Medulla oblongata (tissue), 1 donor: ENCODE results near the gene LYVE1.
A peak's percentile ranks its signal among the peaks of the same experiment; 100 is the strongest.

Source experiments
- DNase-seq: peaks from one replicate; pipeline ENCODE4 v3.0.0-alpha.2; 2015; ENCODE audit errors: extremely low spot score

LYVE1 gene

GRCh38 chr11:10561043-10561818 is 7.2 kb downstream of the LYVE1 start:
- no peak for DNase-seq

DNA sequence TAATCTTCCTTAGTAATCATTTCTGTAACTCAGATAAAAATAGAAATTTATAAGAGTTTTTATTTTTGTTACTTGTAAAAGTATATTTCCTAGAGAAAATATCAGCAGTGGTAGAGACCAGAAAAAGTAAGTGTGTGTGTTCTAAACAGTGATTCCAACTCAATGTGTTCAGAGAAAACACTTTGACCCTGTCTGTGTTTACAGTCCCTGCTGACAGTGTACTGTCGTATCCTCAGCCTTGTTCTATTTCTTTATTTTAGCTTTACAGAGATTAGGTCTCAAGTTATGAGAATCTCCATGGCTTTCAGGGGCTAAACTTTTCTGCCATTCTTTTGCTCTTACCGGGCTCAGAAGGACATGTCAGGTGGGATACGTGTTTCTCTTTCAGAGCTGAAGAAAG is 10.2 kb downstream of the LYVE1 start:
- no peak for DNase-seq

GRCh38 chr11:10556590-10556989 is 11.9 kb downstream of the LYVE1 start:
- no peak for DNase-seq

GRCh38 chr11:10551845-10552352 is 16.6 kb downstream of the LYVE1 start:
- DNase-seq = no peak

GRCh38 chr11:10551290-10551592 is 17.2 kb downstream of the LYVE1 start:
- no peak for DNase-seq

- no peak for DNase-seq
Observed at GRCh38 chr11:10550503-10551289, 17.8 kb downstream of the LYVE1 start.

- no peak for DNase-seq
Observed at GRCh38 chr11:10544491-10545465, 23.7 kb downstream of the LYVE1 start.

- no peak for DNase-seq
Observed at GRCh38 chr11:10543782-10544181, 24.7 kb downstream of the LYVE1 start.

- DNase-seq = no peak
Observed at GRCh38 chr11:10542776-10543175, 25.7 kb downstream of the LYVE1 start.

- DNase-seq = no peak
Observed at GRCh38 chr11:10541561-10541930, 26.9 kb downstream of the LYVE1 start.

GRCh38 chr11:10540915-10541560 is 27.4 kb downstream of the LYVE1 start, which contains the start of gene RNF141:
RNF141 (minus strand) TSS chr11:10541187; CDS start chr11:10534158, 7,029 bp downstream.
- peak; percentile 96 for DNase-seq

DNA sequence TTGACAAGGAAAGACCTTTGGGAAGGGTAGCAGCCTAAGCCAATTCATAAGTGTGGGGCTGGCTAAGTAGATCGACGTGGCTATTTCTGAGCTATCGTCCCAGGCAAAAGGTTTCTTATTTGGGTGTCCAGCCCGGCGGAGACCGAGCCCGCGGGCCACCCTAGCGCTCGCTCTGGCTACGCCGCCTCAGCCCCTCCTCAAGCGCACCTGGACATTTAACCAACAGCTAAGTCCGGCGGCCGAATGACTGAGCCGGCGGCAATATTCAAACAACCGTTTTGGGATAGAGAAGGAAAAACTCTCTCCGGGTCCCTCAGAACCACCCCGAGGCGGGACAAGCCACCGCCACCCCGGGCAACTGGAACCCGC is 27.9 kb downstream of the LYVE1 start:
- DNase-seq = peak; percentile 37

DNA sequence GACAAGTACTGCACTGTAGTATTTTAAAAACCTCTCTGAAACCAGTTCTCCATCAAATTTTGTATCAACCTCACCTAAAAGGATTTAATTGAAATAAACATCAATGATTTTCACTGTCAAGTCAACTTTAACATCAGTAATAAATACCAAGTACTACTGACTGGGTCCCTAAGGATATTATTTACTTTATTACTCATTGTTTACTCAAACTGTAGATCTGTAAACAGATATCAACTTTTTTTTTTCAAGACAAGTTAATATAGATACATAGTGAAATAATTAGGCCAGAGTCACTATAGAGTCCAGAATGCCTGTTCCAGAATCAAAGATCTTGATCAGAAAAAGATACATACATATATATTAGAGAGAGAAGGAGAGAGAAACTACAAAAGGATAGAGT is 29.1 kb downstream of the LYVE1 start:
- no peak for DNase-seq

- DNase-seq = no peak
Observed at GRCh38 chr11:10538924-10539323, 29.5 kb downstream of the LYVE1 start.

- no peak for DNase-seq
Observed at GRCh38 chr11:10537600-10537999, 30.9 kb downstream of the LYVE1 start.

- no peak for DNase-seq
Observed at GRCh38 chr11:10534316-10534715, 34.1 kb downstream of the LYVE1 start.

GRCh38 chr11:10533323-10533722 is 35.1 kb downstream of the LYVE1 start:
- DNase-seq = no peak

DNA sequence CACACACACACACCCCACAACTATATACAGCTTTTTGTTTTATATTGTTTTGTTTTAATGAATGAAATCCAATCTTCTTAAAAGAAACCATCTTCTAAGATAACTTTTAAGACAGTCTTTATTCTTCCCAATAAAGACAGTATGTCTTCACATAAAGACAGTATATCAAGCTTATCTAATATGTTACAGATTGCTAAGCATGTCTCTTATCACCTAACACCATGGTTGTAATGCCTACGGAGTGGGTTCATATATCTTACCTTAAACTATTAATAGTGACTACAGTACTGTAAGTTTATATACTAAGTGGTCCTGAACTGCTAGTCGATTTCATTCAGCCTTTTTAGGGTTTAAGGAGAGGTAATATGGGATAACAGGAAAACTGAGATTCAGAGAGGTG is 35.9 kb downstream of the LYVE1 start:
- no peak for DNase-seq

DNA sequence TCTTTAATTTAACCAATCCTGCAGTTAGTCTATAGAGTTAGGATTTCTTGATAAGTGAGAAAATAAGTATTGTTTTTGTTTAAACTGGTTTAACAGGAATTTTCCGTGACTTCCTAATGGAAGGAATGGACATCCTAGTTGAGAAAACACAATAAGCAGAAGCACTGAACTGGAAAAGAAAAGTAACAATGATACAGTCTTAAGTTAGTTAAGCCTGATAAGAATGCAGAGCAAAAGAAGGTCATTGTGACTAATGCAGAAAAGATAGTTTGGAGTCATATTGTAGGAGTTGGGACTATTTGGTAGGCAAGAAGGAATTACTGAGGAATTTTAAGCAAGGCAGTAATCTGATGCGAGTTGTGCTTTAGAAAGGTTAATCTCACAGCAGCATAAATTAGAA is 39.2 kb downstream of the LYVE1 start:
- DNase-seq = no peak

- no peak for DNase-seq
Observed at GRCh38 chr11:10528121-10528520, 40.3 kb downstream of the LYVE1 start.
